Smooth muscle cell of the brain vasculature (primary cell): ENCODE measurements around the gene TOR1A.

Source experiments
- DNase-seq: peaks from one replicate; pipeline ENCODE4 v3.0.0-alpha.2; 2012; ENCODE audit warnings: low read depth, low spot score

Gene TOR1A

DNA sequence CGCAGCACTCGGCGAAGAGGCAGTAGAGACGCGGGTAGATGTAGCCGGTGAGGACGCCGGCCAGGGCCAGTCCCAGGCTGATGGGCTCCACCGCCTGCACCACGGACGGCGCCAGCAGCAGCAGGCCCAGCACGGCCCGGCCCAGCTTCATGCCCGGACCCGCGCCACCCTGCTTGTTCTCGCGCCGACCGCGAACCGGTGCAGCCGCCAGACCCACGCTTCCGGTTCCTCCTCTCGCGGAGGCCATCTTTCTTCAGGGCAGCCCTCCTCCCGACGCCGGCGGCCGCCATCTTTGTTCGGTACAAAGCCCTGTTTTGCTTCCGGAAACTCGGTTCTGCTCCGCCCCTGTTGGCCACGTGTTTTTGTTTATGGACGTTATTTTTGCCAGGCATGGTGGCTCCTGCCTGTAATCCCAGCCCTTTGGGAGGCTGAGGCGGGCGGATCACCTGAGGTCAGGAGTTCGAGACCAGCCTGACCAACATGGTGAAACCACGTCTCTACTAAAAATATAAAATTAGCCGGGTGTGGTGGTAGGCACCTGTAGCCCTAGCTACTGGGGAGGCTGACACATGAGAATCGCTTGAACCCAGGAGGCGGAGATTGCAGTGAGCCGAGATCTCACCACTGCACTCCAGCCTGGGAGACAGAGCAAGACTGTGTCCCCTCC is at the start of gene TOR1A:
TSS of gene TOR1A (minus strand) at position 202 of the 667 bp plus-strand sequence. CDS start at position 151, 51 bp downstream.
- peak; percentile 72 for DNase-seq

- no peak for DNase-seq
Measured at GRCh38 chr9:129871046-129871445, 47.1 kb upstream of the TOR1A start.

GRCh38 chr9:129869585-129870501 is 45.9 kb upstream of the TOR1A start:
- no peak for DNase-seq

- DNase-seq = no peak
Measured at GRCh38 chr9:129868872-129869486, 45.0 kb upstream of the TOR1A start.

- no peak for DNase-seq
Measured at GRCh38 chr9:129868023-129868871, 44.3 kb upstream of the TOR1A start.

DNA sequence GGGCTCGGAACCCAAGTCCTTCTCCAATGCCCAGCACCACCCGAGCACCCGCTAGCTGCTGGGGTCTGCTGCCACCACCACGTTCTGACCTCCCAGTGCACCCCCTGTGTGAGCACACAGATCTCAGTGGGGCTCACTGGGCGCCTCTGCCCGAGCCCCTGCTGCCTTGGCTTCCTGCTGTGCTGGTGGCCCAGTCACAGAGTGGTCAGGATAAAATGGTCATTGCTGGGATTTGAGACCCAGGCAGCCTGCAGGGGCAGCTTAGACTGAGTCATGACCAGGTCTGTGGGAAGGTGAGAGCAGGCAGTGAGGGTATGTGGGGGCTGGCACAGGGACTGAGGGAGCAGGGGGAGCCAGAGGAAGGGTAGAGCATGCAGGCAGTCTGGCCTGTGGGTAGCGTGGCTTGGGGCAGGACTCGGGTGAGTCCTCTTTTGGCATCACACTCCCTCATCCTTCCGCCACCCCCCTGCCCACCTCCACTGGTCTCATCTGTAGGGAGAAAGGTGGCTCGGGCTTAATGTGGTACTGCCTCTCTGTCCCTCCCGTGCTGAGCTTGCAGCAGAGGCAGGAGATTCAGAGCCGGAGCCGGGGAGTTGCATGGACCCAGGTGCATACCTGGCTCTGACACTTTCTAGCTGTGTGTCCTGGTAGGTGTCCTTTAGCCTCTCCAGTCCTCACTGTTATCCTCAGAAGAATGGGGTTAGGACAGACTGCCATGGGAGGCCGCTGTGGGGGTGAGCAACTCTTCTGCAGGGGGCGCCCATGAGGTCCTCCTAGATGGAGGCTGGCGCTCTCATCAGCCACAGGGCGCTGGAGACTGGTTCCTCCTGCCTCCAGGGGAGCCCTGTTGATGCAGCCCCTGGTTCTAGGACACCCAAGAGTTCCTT is 43.4 kb upstream of the TOR1A start:
- no peak for DNase-seq

- no peak for DNase-seq
Measured at GRCh38 chr9:129866394-129867135, 42.6 kb upstream of the TOR1A start.

GRCh38 chr9:129865668-129866320 is 41.9 kb upstream of the TOR1A start:
- no peak for DNase-seq

DNA sequence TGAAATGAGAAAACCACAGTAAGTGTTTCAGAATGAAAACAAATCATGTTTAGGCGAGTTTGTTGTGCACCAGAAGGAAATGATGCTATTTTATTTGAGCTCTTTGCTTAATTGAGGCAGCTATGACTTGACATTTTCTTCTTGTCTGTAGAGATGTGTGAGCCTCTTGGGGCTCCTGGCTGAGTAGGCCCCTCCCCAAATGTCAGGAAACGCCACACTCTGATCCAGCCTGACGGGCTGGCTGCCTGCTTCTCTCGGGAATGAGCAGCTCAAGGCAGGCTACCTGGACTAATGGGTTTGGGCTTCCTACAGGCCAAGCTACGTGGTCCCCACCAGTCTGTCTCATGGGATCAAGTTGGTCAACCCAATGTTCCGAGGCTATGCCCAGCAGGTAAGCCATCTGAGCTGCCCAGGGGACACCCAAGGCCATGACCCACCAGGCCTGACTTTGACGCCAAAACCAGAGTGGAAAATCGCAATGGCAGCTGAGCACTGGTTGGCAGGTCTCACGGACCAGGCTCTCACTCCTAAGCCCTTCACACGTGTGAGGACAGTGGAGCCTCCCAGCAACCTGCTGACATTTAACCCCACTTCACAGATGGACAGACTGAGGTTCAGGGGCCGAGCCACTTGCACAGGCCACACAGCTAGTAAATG is 41.2 kb upstream of the TOR1A start:
- DNase-seq = no peak

DNA sequence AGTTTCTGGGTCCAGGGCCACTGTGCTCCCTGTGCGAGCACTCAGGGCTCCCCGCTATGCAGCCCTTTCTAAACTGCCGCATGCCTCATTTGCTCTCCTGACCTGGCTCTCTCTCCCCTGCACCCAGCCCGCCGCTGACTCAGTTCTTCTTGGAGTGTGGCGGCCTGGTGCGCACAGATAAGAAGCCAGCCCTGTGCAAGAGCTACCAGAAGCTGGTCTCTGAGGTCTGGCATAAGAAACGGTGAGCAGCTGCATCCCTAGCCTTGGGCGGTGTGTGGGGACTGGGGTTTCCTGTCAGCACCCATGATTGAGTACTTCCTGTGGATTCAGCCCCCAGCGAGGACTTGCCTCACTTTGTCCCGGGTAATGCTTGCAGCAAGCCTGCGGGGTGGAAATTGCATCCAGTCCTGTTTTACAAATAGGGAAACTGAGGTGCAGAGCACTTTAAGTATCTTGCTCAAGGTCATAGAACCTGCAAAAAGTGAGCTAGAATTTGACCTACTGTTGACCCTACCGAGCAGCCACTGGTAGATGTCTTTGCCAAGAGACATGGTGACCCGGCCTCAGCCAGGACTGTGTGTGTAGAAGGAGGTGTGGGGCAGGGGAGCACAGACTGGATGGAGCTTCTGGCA is 39.2 kb upstream of the TOR1A start:
- no peak for DNase-seq

- no peak for DNase-seq
Measured at GRCh38 chr9:129861447-129861827, 37.5 kb upstream of the TOR1A start.

GRCh38 chr9:129860653-129861446 is 36.9 kb upstream of the TOR1A start:
- no peak for DNase-seq

DNA sequence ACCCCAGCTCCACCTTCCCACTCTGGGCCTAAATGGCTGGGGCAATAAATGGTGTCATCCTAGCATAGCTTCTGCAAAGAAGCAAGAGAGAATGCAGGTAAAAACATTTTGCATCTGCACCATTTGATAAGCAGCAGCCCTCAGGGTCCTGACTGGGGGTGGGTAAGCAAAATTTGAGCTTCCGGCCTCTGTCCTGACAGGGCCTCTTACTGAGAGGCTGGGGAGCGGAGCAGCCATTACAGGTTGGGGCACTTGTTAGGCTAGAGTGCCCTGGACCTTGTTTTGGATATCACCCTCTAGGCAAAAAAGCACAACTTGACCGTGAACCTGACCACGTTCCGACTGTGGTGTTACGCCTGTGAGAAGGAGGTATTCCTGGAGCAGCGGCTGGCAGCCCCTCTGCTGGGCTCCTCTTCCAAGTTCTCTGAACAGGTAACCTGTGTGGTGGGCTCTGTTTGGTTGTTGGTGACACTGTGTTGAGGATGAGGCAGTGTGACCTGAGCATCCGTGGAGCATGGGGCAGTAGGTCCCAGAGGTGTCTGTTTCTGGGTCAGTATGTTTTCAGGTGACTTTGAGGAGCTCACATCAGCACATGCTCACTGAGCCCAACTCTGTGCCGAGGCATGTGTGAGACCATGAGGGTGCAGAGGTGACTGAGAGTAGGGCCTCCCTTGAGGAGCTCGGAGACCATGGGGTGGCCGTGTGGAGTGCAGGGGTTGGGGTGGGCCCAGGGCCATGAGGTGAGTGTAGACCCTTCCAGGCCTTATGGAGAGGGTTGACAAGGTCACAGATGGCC is 34.4 kb upstream of the TOR1A start:
- no peak for DNase-seq

DNA sequence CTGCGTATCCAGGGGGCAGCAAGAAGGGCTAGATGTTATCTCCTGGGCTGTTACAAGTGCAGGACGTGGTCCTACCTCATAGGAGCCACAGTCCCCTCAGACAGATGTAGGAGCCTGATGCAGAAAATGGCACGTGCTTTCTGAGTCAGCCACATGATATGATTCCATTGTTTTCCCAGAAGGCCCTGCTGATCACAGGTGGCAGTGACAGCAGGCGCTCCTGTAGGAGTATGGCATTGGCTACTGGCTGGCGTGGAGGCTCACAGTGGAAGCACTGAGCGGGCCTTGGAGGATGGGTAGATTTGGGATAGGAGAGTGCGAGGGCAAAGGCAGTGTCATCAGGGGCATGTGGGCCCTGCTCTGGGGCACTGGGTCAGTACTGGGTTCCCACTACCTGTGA is 33.3 kb upstream of the TOR1A start:
- no peak for DNase-seq

GRCh38 chr9:129854588-129855110 is 30.7 kb upstream of the TOR1A start:
- no peak for DNase-seq

GRCh38 chr9:129853614-129854013 is 29.7 kb upstream of the TOR1A start:
- no peak for DNase-seq
